GM18951 (cell line): ENCODE measurements around the gene WDR86.

ENCODE experiments used
- POLR2A ChIP-seq: IDR thresholded peaks from 4 replicates; pipeline ENCODE4 v1.6.1; 2011; ENCODE audit warnings: mild to moderate bottlenecking; ENCODE audit not compliant: insufficient read length, insufficient read depth; ENCODE audit errors: extremely low read depth
- in situ Hi-C: fragments of 300-500 bp; cut with MboI; formaldehyde crosslinking; loops from one replicate; pipeline ENCODE4 v1.12.0; 2022; ENCODE audit warnings: low sequenced_read_pairs, mixed read lengths, inconsistent platforms; ENCODE audit not compliant: unreplicated experiment

Gene WDR86

GRCh38 chr7:151416112-151416940 is 6.5 kb upstream of the WDR86 start:
- in situ Hi-C loops, result no loop called here
- TF ChIP-seq POLR2A, result no peak

GRCh38 chr7:151415375-151416105 is 5.7 kb upstream of the WDR86 start:
- no peak for TF ChIP-seq POLR2A
- in situ Hi-C loops, result no loop called here

- no peak for TF ChIP-seq POLR2A
- in situ Hi-C loops, result no loop called here
These were observed 3.4 kb upstream of the WDR86 start for GRCh38 chr7:151413241-151413640.

- in situ Hi-C loops, result no loop called here
- no peak for TF ChIP-seq POLR2A
These were observed 2.5 kb upstream of the WDR86 start for GRCh38 chr7:151412318-151412717.

- no peak for TF ChIP-seq POLR2A
- in situ Hi-C loops, result no loop called here
These were observed 1.7 kb upstream of the WDR86 start for GRCh38 chr7:151411551-151411950.

- in situ Hi-C loops, result no loop called here
- TF ChIP-seq POLR2A, result no peak
These were observed 860 bp upstream of the WDR86 start for GRCh38 chr7:151410405-151411390.

- no peak for TF ChIP-seq POLR2A
- in situ Hi-C loops, result no loop called here
These were observed 785 bp downstream of the WDR86 start for GRCh38 chr7:151408839-151409666.

GRCh38 chr7:151408498-151408838 is 1.4 kb downstream of the WDR86 start:
- no peak for TF ChIP-seq POLR2A
- in situ Hi-C loops, result no loop called here

- no peak for TF ChIP-seq POLR2A
- in situ Hi-C loops, result no loop called here
These were observed 2.8 kb downstream of the WDR86 start for GRCh38 chr7:151406886-151407583.

- no peak for TF ChIP-seq POLR2A
- in situ Hi-C loops, result no loop called here
These were observed 3.6 kb downstream of the WDR86 start for GRCh38 chr7:151406051-151406875.

GRCh38 chr7:151405588-151405987 is 4.2 kb downstream of the WDR86 start:
- in situ Hi-C loops, result no loop called here
- no peak for TF ChIP-seq POLR2A

GRCh38 chr7:151405056-151405455 is 4.8 kb downstream of the WDR86 start:
- TF ChIP-seq POLR2A, result no peak
- in situ Hi-C loops, result no loop called here
